CD4-positive, alpha-beta T cell treated with Interleukin-4 for 1 hour (primary cell): ENCODE data around the gene SLC10A2.
"Not testable (repeated sequence)": the region's sequence is repeated elsewhere in the genome, so short reads cannot be mapped to it uniquely, and the experiment has no call there.

Experiments used
- DNase-seq, 2 donors: peaks; one replicate each; pipeline ENCODE4 v3.0.0-alpha.2; 2020 to 2022

Gene SLC10A2

GRCh38 chr13:103066079-103066780, at the start of gene SLC10A2:
SLC10A2 (minus strand) TSS chr13:103066417; CDS start chr13:103066249, 168 bp downstream.
- no peak for DNase-seq

- no peak for DNase-seq
Measured at GRCh38 chr13:103107580-103107979, 41.4 kb upstream of the SLC10A2 start.

GRCh38 chr13:103104340-103104739, 38.1 kb upstream of the SLC10A2 start:
- no peak for DNase-seq

GRCh38 chr13:103103456-103103855, 37.2 kb upstream of the SLC10A2 start:
- DNase-seq = not testable (repeated sequence)

GRCh38 chr13:103102482-103102881, 36.3 kb upstream of the SLC10A2 start:
- no peak for DNase-seq

GRCh38 chr13:103101901-103102300, 35.7 kb upstream of the SLC10A2 start:
- DNase-seq = no peak

- DNase-seq = no peak
Measured at GRCh38 chr13:103101500-103101899, 35.3 kb upstream of the SLC10A2 start.

- no peak for DNase-seq
Measured at GRCh38 chr13:103100830-103101229, 34.6 kb upstream of the SLC10A2 start.

- no peak for DNase-seq
Measured at GRCh38 chr13:103099722-103100293, 33.6 kb upstream of the SLC10A2 start.

GRCh38 chr13:103098535-103098934, 32.3 kb upstream of the SLC10A2 start:
- no peak for DNase-seq

GRCh38 chr13:103097366-103097928, 31.2 kb upstream of the SLC10A2 start:
- no peak for DNase-seq

GRCh38 chr13:103093649-103094048, 27.4 kb upstream of the SLC10A2 start:
- DNase-seq = not testable (repeated sequence)

- no peak for DNase-seq
Measured at GRCh38 chr13:103087275-103087674, 21.1 kb upstream of the SLC10A2 start.

GRCh38 chr13:103081435-103081834, 15.2 kb upstream of the SLC10A2 start:
- DNase-seq = no peak

GRCh38 chr13:103078158-103078557, 11.9 kb upstream of the SLC10A2 start:
- DNase-seq = no peak

- no peak for DNase-seq
Measured at GRCh38 chr13:103068836-103069235, 2.6 kb upstream of the SLC10A2 start.

GRCh38 chr13:103067751-103068555, 1.7 kb upstream of the SLC10A2 start:
- DNase-seq = no peak

- no peak for DNase-seq
Measured at GRCh38 chr13:103066781-103067345, 646 bp upstream of the SLC10A2 start.

- no peak for DNase-seq
Measured at GRCh38 chr13:103063376-103063775, 2.8 kb downstream of the SLC10A2 start.

- DNase-seq = no peak
Measured at GRCh38 chr13:103062079-103062478, 4.1 kb downstream of the SLC10A2 start.

GRCh38 chr13:103056008-103056407, 10.2 kb downstream of the SLC10A2 start:
- DNase-seq = no peak

GRCh38 chr13:103055166-103055565, 11.1 kb downstream of the SLC10A2 start:
- no peak for DNase-seq

- DNase-seq = no peak
Measured at GRCh38 chr13:103046676-103047075, 19.5 kb downstream of the SLC10A2 start.
